Heart right ventricle (tissue), 16 donors: ENCODE data around the gene RALA. TPM values are rescaled to one million over a fixed set of nuclear protein-coding genes. Genes with fewer than 3 reads are reported as not detected.

Experiments
- ATAC-seq, 8 donors: fragments of 200-7000 bp; cut with Tn5 transposase; one replicate each; pipeline ENCODE4 v1.9.1; 2020; ENCODE audit warnings: mild to moderate bottlenecking in 8 of 8, moderate library complexity in 8 of 8, moderate number of reproducible peaks in 1 of 8
- DNase-seq, 2 donors: peaks; one replicate each; pipeline ENCODE4 v3.0.0-alpha.2; 2020
- H3K27ac ChIP-seq, 10 donors: fragments of 200-600 bp; sonication (generic) in 2 of 10; one replicate each; pipeline versions ENCODE4 v1.5.0 to v1.8.0; 2020 to 2022; ENCODE audit warnings: mild to moderate bottlenecking in 3 of 10
- H3K27me3 ChIP-seq, 7 donors: fragments of 200-600 bp; one replicate each; pipeline ENCODE4 v1.8.0; 2021 to 2022; ENCODE audit warnings: mild to moderate bottlenecking in 2 of 7
- H3K36me3 ChIP-seq, 9 donors: fragments of 200-600 bp; sonication (generic) in 1 of 9; one replicate each; pipeline versions ENCODE4 v1.5.0 to v1.8.0; 2020 to 2022; ENCODE audit warnings: mild to moderate bottlenecking in 2 of 9
- H3K4me1 ChIP-seq, 9 donors: fragments of 200-600 bp; sonication (generic) in 1 of 9; one replicate each; pipeline versions ENCODE4 v1.5.0 to v1.8.0; 2020 to 2022; ENCODE audit warnings: mild to moderate bottlenecking in 4 of 9
- H3K4me3 ChIP-seq, 10 donors: fragments of 200-600 bp; sonication (generic) in 2 of 10; one replicate each; pipeline versions ENCODE4 v1.5.0 to v1.8.0; 2020 to 2022; ENCODE audit warnings: mild to moderate bottlenecking in 7 of 10, moderate library complexity in 2 of 10
- H3K9me3 ChIP-seq, 11 donors: fragments of 200-600 bp in 10 of 11; sonication (generic) in 2 of 11; one replicate each; pipeline versions ENCODE4 v1.5.0 to v1.8.0; 2013 to 2022; ENCODE audit warnings: mild to moderate bottlenecking in 2 of 11, control low read depth in 1 of 11, moderate library complexity in 1 of 11
- CTCF ChIP-seq, 9 donors: fragments of 200-600 bp; sonication (generic) in 2 of 9; IDR thresholded peaks; one replicate each; pipeline versions ENCODE4 v1.5.0 to v1.8.0; 2021 to 2022; ENCODE audit warnings: antibody characterized with exemption in 9 of 9, mild to moderate bottlenecking in 5 of 9, moderate library complexity in 1 of 9
- WGBS, 2 donors: extraction: QIAGEN DNeasy Blood & Tissue Kit; methylation state at CpG; one replicate each; pipeline ENCODE4 v1.1.7; 2013; ENCODE audit warnings: inconsistent platforms in 1 of 2; 5-methylcytosine and 5-hydroxymethylcytosine counted together
- intact Hi-C, 10 donors: fragments of 100-400 bp; cut with DNase I; formaldehyde crosslinking; loops; one replicate each; pipeline versions ENCODE4 v1.11.1 to v1.14.2; 2022
- polyA plus RNA-seq, 2 donors: library from polyadenylated mRNA; stranded (reverse); fragments of 200-250 nt; gene quantifications; one replicate each; pipeline ENCODE4 v1.2.3, GENCODE V29; 2013
- total RNA-seq, 10 donors: library from RNA; stranded (reverse); fragmentation: NEBNext Ultra II Directional in 3 of 10; extraction: Animal tissue kit (Norgen Biotek cat#: 25700) in 3 of 10; gene quantifications; one replicate each; pipeline versions ENCODE4 v1.2.1 to v1.2.4, GENCODE V29; 2021 to 2023
- donor health status: Arrhythmogenic right ventricular cardiomyopathy.
- donor health status: ischemic (EF 13 %, LVEDD 7.1; RV severe dilation, severe dysfunction).
- donor health status: healthy with polysubstance abuse.
- donor health status: DM: no; HTN: yes; CAD: no.
- donor health status: DM: no; HTN: no; CAD: no.
- donor health status: ischemic (EF 25% LVEDD 6.9; RV normal size, moderate dysfunction).
- donor health status: ischemic (EF 25% LVEDD 5.7; RV mildly dilated, moderate dysfunction).
- donor health status: healthy.
- donor health status: DM: yes; HTN: yes; CAD: no.
- donor health status: Ischemic cardiomyopathy.
- donor health status: ischemic (EF 35%, LVEDD 5.7; RV mildly dilated, moderate dysfunction).
- donor health status: nonischemic (EF 11% LVEDD 7.7; RV severe dilation, severe dysfunction).
- donor health status: DM: yes; HTN: yes; CAD: no.
- donor health status: PGD.
- donor health status: ischemic (EF 29% LVEDD 5.4; RV normal size, mild dysfunction).
- donor health status: nonischemic (EF 23%, LVEDD 6.1; RV moderate dilation, normal function).

RALA gene
- total and polyA plus RNA-seq, 12 donors, result 15.2 to 32.7 (median 21.6) TPM

- H3K27ac ChIP-seq, result no peak overlapping the region
- no peak overlapping the region for H3K4me3 ChIP-seq
- H3K9me3 ChIP-seq, result peaks cover 0 to 28% (median 12%) of the 10 kb centered on the region in 11 donors
- 28 to 40% methylated on average over 3 of the region's 3 CpGs for WGBS, 2 donors
- H3K36me3 ChIP-seq, result peaks cover 0 to 34% (median 0%) of the 10 kb centered on the region in 9 donors
- H3K27me3 ChIP-seq, result no peaks in the 10 kb centered on the region
- intact Hi-C loops, result no loop called here
- peaks cover 0 to 14% (median 3%) of the 10 kb centered on the region in 9 donors for H3K4me1 ChIP-seq
- DNase-seq (peak in 1 of 2 donors; percentile 54), ATAC-seq (peak; percentile 41 to 92 (median 88))
- TF ChIP-seq CTCF (IDR thresholded peaks at IDR 0.05), result no peak
These were observed 86.5 kb downstream of the RALA start for GRCh38 chr7:39709768-39710311.

GRCh38 chr7:39712751-39713150 lies 89.4 kb downstream of the RALA start:
- Histone ChIP-seq H3K9me3 (peaks cover 0 to 37% (median 15%) of the 10 kb centered on the region in 11 donors), H3K27me3 (no peaks in the 10 kb centered on the region), H3K4me1 (peaks cover 0 to 14% (median 3%) of the 10 kb centered on the region in 9 donors), H3K27ac (no peak overlapping the region), H3K36me3 (peaks cover 0 to 5% (median 0%) of the 10 kb centered on the region in 9 donors), H3K4me3 (no peak overlapping the region)
- 51 to 61% methylated on average over 1 of the region's 1 CpG for WGBS, 2 donors
- ATAC-seq (no peak), DNase-seq (no peak)
- TF ChIP-seq CTCF (IDR thresholded peaks at IDR 0.05), result no peak
- intact Hi-C loops, result no loop called here

GRCh38 chr7:39714447-39715091 lies 91.2 kb downstream of the RALA start:
- no peaks in the 10 kb centered on the region for H3K27me3 ChIP-seq
- no peak overlapping the region for H3K27ac ChIP-seq
- WGBS, 2 donors, result 95 to 98% methylated on average over 1 of the region's 1 CpG
- H3K9me3 ChIP-seq, result peaks cover 0 to 37% (median 15%) of the 10 kb centered on the region in 11 donors
- intact Hi-C loops, result no loop called here
- no peaks in the 10 kb centered on the region for H3K36me3 ChIP-seq
- peaks cover 0 to 8% (median 2%) of the 10 kb centered on the region in 9 donors for H3K4me1 ChIP-seq
- ATAC-seq (no peak), DNase-seq (no peak)
- H3K4me3 ChIP-seq, result no peak overlapping the region
- TF ChIP-seq CTCF (IDR thresholded peaks at IDR 0.05), result no peak

GRCh38 chr7:39720586-39720985 lies 97.2 kb downstream of the RALA start:
- no peak for ATAC-seq

More at GRCh38 chr7:39720586-39720985, 97.2 kb downstream of the RALA start:
- Histone ChIP-seq H3K27ac (no peak overlapping the region), H3K9me3 (peaks cover 0 to 3% (median 0%) of the 10 kb centered on the region in 11 donors), H3K27me3 (no peaks in the 10 kb centered on the region), H3K4me1 (no peaks in the 10 kb centered on the region), H3K36me3 (no peaks in the 10 kb centered on the region), H3K4me3 (no peak overlapping the region)
- no peak for DNase-seq
- no peak for TF ChIP-seq CTCF (IDR thresholded peaks at IDR 0.05)
- intact Hi-C loops, result no loop called here
- WGBS, 2 donors, result 79 to 82% methylated on average over 7 of the region's 7 CpGs
